Measurements from ENCODE around the gene ALDH7A1.
A peak's percentile ranks its signal among the peaks of the same experiment; 100 is the strongest.
"Not testable (repeated sequence)": the region's sequence is repeated elsewhere in the genome, so short reads cannot be mapped to it uniquely, and the experiment has no call there.

Gene ALDH7A1

DNA sequence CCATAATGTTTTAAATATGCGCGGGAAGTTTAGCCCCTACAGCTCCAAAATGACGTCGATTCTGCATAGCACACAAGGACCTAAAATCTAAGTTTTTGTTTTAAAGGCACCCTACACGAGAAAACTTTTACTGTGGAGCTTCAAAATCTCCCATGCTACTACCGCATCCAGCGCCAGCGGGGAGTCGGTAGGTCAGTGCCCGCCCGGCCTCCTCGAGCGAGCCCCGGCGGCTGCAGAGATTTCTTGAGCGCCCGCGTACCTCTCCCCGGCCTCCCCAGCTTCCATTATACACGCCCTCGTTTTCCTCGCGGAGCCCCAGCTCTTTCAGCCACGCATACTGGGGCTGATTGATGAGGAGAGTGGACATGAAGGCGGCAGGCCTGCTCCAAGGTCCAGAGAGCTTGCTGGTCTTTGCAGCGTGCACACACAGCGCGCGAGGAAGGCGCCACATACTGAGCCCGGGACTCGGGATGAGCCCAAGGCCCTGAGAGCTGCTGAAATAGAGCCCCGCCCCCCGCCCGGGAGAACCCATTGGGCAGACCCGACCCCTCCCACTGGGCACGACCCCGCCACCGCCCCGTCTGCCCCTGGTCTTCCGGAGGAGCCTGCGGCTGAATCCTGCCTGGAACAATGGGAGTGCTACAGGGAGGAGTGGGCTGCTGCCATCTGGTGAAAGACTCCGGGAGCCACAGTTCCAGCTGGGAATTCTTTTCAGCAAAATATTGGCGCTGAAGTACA lies at the start of gene ALDH7A1:
TSS of gene ALDH7A1 (minus strand) at position 472 of the 738 bp plus-strand sequence. CDS start at position 451, 21 bp downstream.
- DNase-seq, result peak; percentile 75 to 96 (median 90)
- intact Hi-C loops (cut with DNase I), result loop anchor here (5.0 kb wide), 1 partner anchor 248 kb away; no protein-coding TSS in a partner anchor

DNA sequence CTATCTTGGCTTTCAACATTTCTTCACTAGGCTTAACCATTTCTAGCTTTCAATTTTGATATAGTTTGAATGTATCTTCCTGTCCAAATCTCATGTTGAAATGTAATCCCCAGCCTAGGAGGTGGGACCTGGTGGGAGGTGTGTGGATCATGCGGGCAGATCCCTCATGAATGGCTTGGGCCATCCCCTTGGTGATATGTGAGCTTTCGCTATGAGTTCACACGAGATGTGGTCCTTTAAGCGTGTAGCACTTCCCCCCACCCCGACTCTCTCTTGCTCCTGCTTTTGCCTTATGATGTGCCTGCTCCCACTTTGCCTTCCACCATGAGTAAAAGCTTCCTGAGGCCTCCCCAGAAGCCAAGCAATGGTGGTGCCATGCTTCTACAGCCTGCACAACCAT lies 46.4 kb upstream of the ALDH7A1 start:
- intact Hi-C loops (cut with DNase I), result no loop called here
- DNase-seq, result no peak

DNA sequence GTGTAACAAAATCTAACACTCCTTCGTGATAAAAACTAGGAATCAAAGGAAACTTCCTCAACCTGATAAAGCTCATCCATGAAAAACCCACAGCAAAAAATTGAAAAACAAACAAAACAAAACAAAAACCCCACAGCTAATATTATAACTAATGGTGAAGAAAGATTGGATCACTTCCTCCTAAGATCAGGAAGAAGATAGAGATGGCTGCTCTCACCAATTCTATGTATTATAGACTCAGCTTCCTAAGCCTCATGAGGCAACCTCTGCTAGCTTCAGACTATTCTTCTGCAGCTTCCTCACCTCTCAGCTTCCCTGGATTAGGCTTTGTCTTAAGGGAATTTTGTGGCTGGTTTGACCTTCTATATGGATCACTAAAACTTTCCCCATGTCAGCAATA lies 45.8 kb upstream of the ALDH7A1 start:
- DNase-seq, result no peak
- intact Hi-C loops (cut with DNase I), result no loop called here

DNA sequence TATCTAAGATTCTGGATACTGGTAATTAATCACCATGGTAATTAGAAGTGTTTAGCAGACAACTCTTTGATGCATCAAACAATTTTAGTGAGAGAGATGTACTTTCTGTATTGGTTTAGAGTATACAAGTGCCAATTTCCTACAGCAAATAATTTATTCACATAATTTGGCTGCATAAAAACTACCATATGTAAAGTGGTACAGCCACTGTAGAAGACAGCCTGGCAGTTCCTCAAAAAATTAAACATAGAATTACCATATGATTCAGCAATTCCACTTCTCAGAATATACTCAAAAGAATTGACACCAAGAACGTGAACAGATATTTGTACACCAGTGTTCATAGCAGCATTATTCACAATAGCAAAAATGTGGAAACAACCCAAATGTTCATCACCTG lies 41.9 kb upstream of the ALDH7A1 start:
- DNase-seq, result no peak
- intact Hi-C loops (cut with DNase I), result no loop called here

DNA sequence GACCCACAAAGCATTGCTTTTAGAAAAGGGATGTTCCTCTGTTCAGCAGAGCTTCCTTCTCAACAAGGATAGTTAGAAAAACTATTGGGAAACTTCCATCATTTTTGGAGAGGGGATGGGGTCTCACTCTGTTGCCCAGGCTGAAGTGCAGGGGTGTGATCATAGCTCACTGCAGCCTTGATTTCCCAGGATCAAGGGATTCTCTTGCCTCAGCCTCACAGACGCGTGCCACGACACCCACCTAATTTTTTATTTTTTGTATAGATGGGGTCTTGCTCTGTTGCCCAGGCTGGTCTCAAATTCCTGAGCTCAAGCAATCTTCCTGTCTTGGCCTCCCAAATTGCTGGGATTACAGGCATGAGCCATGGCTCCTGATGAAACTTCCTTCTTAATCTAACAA lies 40.6 kb upstream of the ALDH7A1 start:
- no peak for DNase-seq
- intact Hi-C loops (cut with DNase I), result no loop called here

DNA sequence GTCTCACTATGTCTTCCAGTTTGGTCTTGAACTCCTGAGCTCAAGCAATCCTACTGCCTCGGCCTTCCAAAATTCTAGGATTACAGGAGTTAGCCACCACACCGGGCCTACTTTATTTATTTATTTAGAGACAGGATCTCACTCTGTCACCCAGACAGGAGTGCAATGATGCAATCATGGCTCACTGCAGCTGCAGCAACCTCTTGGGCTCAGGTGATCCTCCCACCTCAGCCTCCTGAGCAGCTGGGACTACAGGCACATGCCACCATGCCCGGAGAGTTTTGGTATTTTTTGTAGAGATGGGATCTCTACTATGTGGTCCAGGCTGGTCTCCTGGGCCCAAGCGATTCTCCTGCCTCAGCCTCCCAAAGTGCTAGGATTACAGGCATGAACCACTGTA lies 38.5 kb upstream of the ALDH7A1 start:
- DNase-seq, result no peak
- intact Hi-C loops (cut with DNase I), result no loop called here

DNA sequence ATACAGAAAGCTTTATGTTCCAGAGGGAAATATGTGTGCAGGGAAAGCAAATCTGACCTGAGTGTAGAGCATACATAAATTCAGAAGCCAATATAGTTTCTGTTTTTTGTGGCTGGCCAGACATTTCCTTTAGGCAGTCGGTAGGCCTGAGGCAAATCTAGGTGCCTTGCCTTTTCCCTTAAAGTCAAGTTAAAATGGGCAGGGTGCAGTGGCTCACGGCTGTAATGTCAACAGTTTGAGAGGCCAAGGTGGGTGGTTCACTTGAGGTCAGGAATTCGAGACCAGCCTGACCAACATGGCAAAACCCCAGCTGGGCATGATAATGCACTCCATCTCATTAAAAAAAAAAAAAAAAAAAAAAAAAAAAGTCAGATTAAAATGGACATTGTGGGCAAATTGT lies 36.9 kb upstream of the ALDH7A1 start:
- no peak for DNase-seq
- intact Hi-C loops (cut with DNase I), result no loop called here

DNA sequence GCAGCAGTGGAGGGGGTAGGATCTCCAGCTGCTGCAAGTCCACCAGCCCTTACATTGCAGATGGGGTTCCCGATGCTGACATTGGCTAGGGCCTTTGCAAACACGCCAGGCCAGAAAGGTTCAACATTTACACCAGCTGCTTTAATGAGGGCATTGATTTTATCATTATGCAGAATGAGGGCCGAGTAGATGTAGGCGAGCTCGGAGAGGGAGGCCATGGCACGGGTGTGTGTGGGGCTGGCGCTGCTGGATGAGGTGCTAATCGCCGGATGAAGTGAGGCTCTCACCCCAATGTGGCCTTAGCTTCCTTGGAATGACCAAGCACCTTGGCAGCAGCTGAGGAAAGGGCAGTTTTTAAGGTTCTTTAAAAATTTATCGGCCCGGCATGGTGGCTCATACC lies 33.1 kb upstream of the ALDH7A1 start:
- intact Hi-C loops (cut with DNase I), result no loop called here
- DNase-seq, result no peak

DNA sequence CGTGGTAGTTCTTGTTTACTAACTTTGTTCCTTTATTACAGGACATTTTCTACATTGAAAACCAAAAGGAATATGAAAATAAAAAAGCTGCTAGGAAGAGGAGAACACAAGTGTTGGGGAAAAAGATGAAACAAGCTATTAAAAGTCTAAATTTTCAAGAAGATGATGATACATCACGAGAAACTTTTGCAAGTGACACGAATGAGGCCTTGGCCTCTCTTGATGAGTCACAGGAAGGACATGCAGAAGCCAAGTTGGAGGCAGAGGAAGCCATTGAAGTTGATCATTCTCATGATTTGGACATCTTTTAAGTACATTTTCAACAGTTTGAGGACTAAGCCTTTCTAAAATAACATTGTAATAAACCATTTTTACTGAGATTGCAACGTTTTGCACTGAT lies 29.5 kb upstream of the ALDH7A1 start:
- intact Hi-C loops (cut with DNase I), result no loop called here
- DNase-seq, result no peak

DNA sequence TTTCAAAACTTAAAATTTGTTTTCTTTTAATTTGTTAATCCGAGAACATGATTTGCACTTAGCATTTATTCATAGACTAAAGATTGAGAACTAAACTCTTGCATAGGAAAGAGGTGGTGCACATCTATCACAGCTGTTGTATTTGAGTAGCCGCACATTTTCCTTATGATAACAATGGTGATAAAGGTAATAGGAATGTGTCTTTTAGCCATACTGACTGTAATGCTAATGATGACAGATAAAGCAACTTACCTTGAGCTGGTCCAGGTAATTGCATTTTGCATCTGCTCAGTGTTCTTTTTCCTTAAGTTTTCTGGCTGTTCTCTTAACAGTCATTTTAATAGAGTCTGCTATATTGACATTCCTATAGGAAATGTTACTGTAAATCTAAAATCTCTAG lies 24.8 kb upstream of the ALDH7A1 start:
- no peak for DNase-seq

DNA sequence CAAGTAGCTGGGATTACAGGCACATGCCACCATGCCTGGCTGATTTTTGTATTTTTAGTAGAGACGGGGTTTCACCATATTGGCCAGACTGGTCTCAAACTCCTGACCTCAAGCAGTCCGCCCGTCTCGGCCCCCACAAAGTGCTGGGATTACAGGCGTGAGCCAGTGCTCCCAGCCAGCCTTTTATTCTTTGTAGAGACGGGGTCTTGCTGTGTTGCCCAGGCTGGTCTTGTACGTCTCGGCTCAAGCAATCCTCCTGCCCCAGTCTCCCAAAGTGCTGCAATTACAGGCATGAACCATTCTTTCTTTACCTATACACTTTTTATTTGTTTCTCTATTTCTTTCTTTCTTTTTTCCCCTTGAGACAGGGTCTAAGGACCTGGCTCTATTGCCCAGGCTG lies 22.6 kb upstream of the ALDH7A1 start:
- intact Hi-C loops (cut with DNase I); DNase-seq: not testable (repeated sequence)

More for the DNA sequence above, 24.8 kb upstream of the ALDH7A1 start:
- intact Hi-C loops (cut with DNase I), result no loop called here

DNA sequence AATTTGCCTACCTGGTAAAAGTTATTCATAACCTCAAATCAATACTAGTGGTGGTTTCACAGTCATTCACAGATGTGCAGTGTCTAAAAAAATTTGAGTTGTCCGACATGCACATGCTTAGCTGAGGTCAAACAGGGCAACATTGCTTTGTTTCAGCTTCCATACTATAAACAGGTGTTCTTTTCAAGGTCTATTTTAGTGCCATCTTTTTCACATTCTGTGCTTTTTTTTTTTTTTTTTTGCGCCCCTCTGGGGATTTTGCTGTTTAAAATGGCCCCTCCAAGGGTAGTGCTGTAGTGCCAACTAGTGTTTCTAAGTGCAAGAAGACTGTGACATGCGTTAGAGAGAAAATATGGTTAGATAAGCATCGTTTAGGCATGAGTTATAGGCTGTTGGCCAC lies 20.3 kb upstream of the ALDH7A1 start:
- intact Hi-C loops (cut with DNase I), result no loop called here
- DNase-seq, result no peak

DNA sequence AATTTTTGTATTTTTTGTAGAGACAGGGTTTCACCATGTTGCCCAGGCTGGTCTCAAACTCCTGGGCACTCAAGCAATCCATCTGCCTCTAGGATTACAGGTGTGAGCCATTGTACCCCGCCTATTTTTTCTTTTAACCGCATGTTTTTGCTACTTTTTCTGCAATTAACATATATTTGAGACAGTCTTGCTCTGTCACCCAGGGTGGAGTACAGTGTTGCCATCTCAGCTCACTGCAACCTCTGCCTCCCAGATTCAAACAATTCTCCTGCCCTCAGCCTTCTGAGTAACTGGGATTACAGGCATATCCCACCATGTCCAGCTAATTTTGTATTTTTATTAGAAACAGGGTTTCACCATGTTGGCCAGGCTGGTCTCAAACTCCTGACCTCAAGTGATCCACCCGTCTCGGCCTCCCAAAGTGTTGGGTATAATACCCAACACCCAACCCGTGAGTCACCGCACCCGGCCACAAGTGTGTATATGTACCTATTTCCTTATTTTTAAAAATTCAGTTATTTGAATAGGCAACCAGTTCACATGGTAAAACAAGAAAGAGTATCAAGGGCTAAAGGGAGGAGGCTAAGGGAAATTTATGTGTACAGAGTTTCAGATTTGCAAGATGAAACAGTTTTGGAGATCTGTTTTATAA lies 19.0 kb upstream of the ALDH7A1 start:
- intact Hi-C loops (cut with DNase I), result no loop called here
- no peak for DNase-seq

DNA sequence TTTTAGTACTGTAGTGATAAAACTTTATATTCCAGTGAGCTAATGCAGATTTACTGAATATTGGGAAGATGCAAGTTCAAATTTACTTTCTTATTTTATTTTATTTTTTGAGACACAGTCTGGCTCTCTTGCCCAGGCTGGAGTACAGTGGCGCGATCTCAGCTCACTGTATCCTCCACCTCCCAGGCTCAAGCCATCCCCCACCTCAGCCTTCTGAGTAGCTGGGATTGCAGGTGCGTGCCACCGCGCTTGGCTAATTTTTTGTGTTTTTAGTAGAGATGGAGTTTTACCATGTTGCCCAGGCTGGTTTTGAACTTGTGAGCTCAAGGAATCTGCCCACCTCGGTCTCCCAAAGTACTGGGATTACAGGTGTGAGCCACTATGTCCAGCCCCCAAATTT lies 15.6 kb upstream of the ALDH7A1 start:
- no peak for DNase-seq
- intact Hi-C loops (cut with DNase I), result no loop called here

DNA sequence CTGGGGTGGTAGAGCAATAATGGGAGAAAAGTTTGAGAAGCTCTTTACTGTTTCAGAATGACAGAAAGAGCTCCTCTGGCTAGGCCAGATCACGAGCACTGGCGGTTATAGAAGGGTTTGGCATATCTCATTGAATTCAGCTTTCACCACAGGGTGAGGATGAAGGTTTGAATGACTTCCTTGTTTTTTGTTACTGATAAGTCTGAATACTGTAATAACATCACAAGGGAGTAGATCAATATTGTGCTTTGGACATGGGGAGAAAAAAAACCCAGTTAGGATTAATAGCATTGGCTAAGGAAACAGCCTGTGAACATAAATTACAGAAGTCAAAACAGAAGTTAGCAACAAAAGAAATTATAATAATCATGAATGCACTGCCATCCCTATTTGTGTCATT lies 15.1 kb upstream of the ALDH7A1 start:
- no peak for DNase-seq
- intact Hi-C loops (cut with DNase I), result no loop called here

DNA sequence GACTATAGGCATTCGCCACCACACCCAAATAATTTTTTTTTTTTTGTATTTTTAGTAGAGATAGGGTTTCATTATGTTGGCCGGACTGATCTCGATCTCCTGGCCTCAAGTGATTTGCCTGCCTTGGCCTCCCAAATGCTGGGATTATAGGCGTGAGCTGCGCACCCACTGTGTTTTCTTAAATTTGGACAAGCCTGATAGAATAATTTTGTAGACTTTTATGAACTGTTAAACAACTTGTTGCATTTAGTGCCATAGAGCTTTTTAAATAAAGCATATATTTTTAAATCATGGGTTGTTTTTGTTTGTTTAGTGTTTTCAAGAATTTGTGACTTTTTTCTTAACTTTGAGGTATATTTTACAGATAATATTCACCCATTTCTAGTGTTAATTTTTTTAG lies 10.5 kb upstream of the ALDH7A1 start:
- no peak for DNase-seq
- intact Hi-C loops (cut with DNase I), result no loop called here

DNA sequence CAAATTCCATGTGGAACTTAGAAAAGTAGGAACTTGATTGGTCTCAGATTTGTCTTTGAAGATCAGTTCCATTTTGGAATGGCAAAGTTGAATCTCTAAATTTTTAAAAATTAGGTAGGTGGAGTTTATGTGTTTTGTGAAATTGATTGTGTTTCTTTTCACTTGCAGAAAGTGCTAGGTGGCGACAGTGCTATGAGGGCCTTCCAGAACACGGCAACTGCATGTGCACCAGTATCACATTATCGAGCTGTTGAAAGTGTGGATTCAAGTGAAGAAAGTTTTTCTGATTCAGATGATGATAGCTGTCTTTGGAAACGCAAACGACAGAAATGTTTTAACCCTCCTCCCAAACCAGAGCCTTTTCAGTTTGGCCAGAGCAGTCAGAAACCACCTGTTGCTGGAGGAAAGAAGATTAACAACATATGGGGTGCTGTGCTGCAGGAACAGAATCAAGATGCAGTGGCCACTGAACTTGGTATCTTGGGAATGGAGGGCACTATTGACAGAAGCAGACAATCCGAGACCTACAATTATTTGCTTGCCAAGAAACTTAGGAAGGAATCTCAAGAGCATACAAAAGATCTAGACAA lies 8.5 kb upstream of the ALDH7A1 start:
- intact Hi-C loops (cut with DNase I), result no loop called here
- peak in 1 of 42 donors; percentile 27 for DNase-seq

DNA sequence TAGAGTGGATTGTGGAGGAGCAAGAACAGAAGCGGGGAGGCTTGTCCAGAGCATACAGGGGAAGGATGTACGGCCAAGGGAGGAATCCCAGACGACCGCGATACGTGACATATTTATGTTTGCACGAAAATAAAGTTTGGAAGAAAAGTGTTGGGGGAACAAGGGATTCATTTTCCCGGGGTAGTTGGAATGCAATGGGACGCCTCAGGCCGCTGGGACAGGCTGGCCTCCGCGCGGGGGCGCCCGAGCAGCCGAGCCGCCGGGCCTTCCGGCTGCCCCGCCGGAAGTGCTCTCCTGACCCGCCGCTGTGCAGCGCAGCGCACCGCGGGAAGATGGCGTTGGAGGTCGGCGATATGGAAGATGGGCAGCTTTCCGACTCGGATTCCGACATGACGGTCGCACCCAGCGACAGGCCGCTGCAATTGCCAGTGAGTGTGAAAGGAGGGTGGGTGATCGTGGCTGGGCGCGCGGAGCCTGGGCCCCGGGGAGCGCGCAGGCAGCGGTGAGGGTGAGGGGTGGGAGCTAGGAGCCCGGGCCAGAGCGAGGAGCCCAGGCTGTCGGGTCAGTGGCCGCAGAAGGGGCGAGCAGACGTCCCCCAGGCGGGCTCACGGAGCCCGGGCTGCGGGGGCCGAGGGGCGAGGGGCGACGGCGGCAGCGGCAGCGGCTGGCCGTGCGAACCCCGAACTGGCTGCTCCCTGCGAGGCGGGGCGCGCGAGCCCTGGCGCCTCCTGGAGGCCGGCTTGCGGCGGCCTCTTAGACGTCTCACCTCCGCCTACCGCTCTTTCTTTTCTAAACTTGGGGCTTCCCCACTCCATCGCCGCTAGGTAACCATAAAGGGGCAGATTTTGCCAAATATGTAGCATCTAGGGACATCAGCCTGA lies 5.9 kb upstream of the ALDH7A1 start, which contains the start of gene PHAX:
TSS of gene PHAX (plus strand) at position 317 of the 881 bp plus-strand sequence. CDS start at position 333, 16 bp downstream.
- DNase-seq, result peak; percentile 36 to 92 (median 84)
- intact Hi-C loops (cut with DNase I), result no loop called here

DNA sequence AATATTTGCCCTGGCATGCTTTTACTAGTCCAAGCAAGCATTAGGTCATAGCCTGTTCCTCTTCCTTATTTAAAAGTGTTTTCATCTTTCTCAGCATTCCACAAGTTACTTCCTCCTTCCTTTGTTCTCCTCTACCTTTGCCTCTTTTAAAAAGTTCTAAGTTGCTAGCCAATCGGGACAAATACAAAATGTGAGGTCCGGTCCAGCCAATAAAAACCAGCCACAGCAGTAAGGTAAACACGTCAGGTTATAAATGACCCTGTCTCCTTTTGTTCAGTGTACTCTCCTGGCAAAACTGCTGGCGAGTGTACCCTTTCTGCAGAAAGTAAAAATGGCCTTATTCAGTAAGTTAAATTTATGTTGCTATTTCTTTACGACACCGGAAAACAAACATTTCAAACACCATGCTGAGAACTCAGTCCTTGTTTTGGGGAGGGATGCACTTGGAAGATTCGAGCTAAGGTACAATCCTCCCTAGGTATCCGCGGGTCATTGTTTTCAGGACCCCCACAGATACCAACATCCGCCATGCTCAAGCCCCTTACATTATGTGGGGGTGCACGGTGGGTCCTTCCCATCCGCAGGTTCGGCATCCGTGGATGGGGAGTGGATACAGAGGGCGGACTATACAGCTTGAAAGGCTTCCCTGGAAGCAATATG lies 5.1 kb upstream of the ALDH7A1 start:
- DNase-seq, result peak in 1 of 42 donors; percentile 12
- intact Hi-C loops (cut with DNase I), result loop anchor here (5.0 kb wide), 1 partner anchor 253 kb away; no protein-coding TSS in a partner anchor
